HG03196 (cell line): Measurements from ENCODE around the gene TMTC1.

Experiments
- ATAC-seq: cut with Tn5 transposase; IDR thresholded peaks from one replicate; pipeline ENCODE4 v1.9.1; 2021; ENCODE audit not compliant: unreplicated experiment

TMTC1 gene

GRCh38 chr12:29545102-29545467, 238.7 kb downstream of the TMTC1 start:
- peak; percentile 87 for ATAC-seq

DNA sequence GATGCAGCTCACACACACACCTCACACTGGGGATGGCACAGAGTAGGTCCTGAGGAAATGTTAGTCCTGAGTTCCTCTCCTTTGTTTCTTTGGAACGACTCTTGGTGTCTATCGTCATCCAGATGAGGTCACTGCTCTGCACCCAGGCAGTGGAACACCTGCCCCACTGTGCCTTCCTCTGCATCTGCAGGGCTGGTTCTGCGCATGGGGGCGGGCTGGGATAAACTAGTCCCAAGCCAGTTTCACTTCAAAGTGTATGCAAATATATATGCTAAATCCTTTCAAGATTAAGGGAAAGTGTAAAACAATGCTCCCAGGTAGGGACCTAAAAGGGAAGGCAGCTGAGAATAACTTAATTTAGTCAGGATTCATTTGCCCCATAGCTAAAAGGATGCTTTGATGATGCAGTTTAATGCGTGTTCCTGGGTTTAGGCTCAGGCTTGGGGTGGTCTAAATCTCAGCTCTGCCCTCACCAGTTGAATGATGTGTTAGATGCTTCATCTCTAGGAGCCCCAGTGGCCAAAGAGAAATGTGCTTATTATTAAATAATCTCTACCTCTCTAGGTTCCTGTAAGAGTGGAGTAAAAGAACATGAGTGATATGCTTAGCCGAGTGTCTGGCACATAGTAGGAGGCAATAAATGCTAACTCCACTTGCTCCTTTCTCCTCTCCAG, 239.2 kb downstream of the TMTC1 start:
- ATAC-seq = peak; percentile 26

DNA sequence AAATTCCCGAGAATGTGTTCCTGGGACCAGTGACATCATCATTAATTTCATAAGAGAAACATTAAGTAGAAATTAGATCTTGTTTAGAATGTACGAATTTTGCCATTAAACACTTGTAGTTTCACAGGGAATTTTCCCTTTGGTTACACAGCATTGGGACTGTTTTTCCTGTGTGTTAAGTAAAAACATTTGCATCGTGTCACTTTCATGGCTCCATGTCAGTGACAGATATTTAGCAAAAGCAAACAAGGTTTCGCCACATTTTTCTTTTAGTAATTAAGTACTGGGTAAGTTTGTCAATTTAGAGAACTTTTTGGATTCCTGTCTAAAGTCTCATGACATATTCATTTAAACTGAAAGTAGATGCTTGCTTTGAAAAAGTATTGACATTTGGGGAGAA, 240.7 kb downstream of the TMTC1 start:
- ATAC-seq = no peak

- no peak for ATAC-seq
Observed at GRCh38 chr12:29537298-29537697, 246.4 kb downstream of the TMTC1 start.

DNA sequence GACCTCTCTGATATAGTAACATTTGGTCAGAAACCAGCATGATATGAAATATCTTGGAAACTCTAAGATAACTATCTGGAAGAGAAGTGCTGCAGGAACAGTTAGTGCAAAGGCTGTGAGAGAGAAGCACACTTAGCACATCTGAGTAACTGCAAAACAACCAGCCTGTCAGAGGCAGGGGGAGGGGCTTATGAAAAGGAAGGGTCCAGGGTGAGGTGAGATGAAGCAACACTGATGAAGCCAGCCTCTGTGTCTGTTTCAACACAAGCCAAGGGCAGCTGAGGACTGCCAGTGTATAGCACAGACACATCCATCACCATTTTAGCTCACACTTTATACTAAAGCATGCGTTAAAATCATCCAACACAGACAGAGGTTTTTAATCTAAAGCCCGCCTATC, 248.8 kb downstream of the TMTC1 start:
- no peak for ATAC-seq

- no peak for ATAC-seq
Observed at GRCh38 chr12:29533815-29534489, 249.8 kb downstream of the TMTC1 start.

- no peak for ATAC-seq
Observed at GRCh38 chr12:29531471-29531870, 252.3 kb downstream of the TMTC1 start.

GRCh38 chr12:29530436-29530835, 253.3 kb downstream of the TMTC1 start:
- ATAC-seq = no peak

DNA sequence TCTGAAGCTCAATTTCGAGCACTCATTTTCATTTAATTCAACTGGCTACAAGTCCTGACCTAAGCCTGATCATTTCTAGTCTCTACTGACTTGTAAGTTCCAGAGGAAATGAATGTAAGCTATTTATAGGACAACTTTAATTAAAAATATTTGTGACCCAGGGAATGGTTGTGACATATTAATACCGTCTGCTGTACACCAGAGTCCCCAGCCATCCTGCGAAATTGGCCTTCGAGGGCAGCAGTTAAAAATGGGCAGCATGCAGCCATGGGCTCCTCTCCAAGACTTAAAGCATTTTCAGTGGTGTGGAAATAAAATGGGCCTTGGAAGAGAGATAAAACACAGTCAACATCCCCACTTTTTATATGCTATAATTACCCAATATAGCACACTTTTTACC, 255.6 kb downstream of the TMTC1 start:
- ATAC-seq = no peak

DNA sequence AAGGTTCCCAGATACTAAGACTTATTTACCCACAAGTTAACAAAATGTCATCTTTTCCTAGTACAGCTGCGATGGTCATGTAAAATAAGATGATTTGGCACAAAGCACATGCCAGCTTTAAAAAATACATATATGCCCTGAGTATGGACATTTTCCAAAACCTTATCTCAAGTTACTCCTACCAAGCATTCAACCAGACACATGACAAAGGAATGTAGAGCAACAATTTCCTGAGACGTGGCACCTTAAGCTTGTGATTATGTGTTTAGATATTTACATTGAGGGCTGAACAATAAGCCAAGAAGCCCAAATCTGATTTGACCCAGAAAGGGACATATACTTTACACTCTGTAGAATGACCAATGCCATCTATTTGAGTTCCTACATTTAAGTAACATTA, 261.8 kb downstream of the TMTC1 start:
- ATAC-seq = no peak

DNA sequence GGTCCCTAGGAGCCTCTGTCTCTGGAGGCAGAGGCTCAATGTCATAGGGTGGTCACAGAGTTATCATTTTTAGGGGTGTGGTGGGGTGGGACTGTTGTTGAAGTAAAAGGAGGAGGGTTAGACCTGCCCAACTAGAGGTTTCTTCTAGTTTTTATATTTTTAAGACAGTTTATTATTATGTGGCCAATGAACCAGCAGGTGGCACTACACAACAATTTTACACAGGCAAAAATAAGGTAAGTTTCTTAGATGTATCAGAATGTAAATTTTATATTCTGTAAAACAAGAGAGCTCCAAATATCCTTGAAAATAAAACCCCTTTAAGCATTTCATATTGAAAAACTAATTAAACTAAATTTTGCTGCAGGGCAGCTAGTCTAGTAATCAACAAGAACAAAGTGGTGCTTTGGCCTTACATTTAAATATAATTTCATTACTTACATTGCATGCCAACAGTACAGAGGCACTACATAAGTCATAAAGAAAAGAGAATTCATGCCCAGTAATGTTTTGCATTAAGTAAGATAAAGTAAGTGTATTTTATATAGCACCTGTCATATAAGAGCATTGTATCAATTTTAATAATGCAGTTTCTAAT, 264.1 kb downstream of the TMTC1 start:
- ATAC-seq = no peak

- no peak for ATAC-seq
Observed at GRCh38 chr12:29518407-29518806, 265.3 kb downstream of the TMTC1 start.

GRCh38 chr12:29517264-29517663, 266.5 kb downstream of the TMTC1 start:
- ATAC-seq = no peak

- no peak for ATAC-seq
Observed at GRCh38 chr12:29516431-29516875, 267.3 kb downstream of the TMTC1 start.

- no peak for ATAC-seq
Observed at GRCh38 chr12:29510591-29511185, 273.1 kb downstream of the TMTC1 start.

GRCh38 chr12:29509503-29509902, 274.2 kb downstream of the TMTC1 start:
- ATAC-seq = no peak

GRCh38 chr12:29508949-29509348, 274.8 kb downstream of the TMTC1 start:
- no peak for ATAC-seq

- ATAC-seq = no peak
Observed at GRCh38 chr12:29505122-29505521, 278.6 kb downstream of the TMTC1 start.

DNA sequence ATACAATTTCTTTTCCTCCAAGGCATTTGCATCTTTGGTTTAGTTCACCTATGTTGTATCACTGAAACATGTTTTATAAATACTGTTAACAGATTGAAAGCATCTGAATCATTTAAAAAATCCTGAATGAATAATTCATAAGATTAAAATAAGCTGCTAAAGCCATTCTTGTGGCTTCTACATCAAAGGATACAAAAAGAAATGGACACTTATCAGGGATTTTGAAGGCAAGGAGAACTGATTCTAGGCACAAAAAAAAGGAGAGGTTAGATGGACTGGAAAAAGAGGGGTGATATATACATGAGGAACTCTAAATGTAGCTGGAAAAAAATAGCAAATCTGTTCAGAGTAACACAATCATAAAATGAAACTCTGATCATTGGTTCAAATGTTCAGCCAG, 280.5 kb downstream of the TMTC1 start:
- no peak for ATAC-seq

GRCh38 chr12:29499235-29499634, 284.5 kb downstream of the TMTC1 start:
- no peak for ATAC-seq

- ATAC-seq = no peak
Observed at GRCh38 chr12:29497588-29497987, 286.2 kb downstream of the TMTC1 start, which contains the start of gene OVCH1. OVCH1 (minus strand) TSS chr12:29497686; CDS start chr12:29497686, 0 bp downstream.

- ATAC-seq = no peak
Observed at GRCh38 chr12:29492891-29493290, 290.9 kb downstream of the TMTC1 start.
